Cortex of kidney (tissue), 1 donor: ENCODE results near the gene FOXA3.
A peak's percentile ranks its signal among the peaks of the same experiment; 100 is the strongest.
"Not testable (repeated sequence)": the region's sequence is repeated elsewhere in the genome, so short reads cannot be mapped to it uniquely, and the experiment has no call there.

Experiments
- DNase-seq: peaks from one replicate; lab custom pipeline; 2025; lab: John Stamatoyannopoulos, UW

FOXA3 gene

DNA sequence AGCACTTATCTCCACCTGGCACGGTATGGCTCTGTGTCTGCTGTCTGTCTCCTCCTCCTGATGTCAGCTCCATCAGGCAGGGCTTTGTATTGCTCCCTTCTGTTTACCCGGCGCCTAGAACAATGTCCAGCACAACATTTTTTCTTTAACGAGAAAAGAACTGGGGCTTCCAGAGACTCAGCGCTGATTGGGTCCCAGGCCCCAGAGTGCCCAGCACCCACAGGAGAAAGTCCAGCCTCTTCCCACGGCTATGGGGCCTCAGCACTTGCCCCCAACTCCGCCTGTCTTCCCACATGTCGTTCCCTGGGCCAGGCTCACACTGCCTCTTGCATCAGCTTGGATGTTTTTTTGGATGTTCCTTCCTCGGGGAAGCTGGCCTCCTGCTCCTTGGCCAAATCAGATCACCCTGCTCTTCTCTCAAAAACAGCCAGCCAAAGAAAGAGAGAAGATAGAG lies 31.4 kb downstream of the FOXA3 start:
- DNase-seq, result no peak

- DNase-seq, result not testable (repeated sequence)
Observed at GRCh38 chr19:45895983-45896599, 32.0 kb downstream of the FOXA3 start.

DNA sequence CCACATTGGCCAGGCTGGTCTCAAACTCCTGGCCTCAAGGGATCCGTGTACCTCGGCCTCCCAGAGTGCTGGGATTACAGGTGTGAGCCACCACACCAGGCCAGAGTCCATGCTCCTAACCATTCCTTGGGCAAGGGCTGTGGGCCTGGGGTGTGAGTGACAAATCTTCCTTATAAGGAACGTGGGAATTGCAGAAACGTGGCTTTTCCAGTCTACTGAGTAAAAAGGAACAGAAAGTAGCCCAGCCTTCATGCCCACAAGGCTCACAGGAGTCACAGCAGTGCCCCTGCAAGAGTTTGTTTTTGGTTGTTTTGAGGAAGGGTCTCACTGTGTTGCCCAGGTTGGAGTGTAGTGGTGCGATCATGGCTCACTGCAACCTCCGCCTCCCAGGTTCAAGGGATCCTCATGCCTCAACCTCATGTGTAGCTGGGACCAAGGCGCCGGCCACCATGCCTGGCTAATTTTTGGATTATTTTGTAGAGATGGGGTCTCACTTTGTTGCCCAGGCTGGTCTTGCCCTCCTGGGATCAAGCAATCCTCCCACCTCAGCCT lies 33.2 kb downstream of the FOXA3 start:
- DNase-seq, result no peak

DNA sequence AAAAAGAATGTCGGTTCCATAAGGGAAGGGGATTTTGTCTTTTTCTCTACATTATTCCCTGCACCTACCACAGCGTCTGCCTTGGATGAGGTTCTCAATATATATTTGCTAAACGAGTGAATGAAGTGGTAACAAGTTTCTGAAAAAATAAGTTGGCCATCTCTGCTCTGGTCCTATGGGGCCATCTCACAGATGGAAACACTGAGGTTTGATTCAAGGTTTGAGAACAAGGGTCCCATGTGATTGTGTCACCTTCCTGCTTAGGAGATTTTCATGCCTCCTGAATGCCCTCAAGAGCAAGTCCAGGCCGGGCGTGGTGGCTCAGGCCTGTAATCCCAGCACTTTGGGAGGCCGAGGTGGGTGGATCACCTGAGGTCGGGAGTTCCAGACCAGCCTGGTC lies 35.1 kb downstream of the FOXA3 start:
- DNase-seq, result no peak

DNA sequence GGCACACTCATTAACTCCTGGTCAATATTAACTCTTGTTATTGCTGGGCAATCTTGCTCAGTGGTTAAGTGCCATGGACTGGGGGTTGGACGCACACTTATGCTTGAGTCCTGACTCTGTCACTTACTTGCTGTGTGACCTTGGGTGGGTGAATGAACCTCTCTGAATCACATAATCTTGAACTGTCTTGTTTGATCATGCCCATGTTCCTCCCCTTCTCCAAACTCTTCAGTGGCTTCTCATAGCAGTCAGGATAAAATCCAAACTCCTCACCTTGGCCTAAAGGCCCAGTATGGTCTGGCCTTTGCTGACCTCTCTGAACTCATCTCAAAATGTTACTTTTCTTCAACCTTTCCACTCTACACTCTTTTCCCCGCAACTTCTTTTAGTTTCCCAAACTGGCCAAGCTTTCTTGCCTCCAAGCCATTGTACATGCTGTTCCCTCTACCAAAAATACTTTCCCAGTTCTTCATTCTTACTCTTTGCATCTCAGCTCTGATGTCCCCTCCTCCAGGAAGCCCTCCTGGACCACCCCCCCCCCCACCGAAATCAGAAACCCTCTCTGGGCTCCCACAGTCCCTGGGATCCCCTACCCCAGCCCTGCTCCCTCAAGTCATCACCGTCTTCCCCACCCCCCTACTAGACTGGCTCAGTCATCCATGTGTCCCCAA lies 35.9 kb downstream of the FOXA3 start:
- DNase-seq, result no peak

GRCh38 chr19:45900738-45901431 lies 36.8 kb downstream of the FOXA3 start:
- no peak for DNase-seq

DNA sequence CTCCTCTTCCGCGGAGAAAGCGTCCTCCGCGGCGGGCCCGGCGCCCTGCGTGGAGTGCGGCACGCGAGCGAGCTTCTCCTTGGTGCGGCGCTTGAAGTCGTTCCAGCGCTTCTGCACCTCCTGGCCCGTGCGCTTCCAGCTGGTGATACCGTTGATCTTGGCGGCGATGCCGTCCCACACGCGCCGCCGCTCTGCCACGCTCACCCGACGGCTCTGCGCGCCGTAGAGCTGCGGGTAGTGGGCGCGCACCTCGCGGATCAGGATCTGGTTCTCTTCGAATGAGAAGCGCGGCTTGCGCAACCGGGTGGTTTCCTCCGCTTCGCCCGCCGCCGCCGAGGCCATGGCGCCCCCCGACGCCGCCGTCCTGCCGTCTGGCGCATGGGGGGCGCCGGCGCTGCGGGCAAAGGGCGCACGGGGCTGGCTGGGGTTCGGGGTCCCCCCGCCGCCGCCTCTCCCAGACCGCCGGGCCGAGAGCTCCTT lies 37.3 kb downstream of the FOXA3 start:
- DNase-seq, result no peak

GRCh38 chr19:45901912-45902650 lies 38.0 kb downstream of the FOXA3 start, which contains the start of gene MYPOP:
Gene MYPOP (minus strand): TSS chr19:45902613. CDS start chr19:45901773, 840 bp downstream.
- DNase-seq, result no peak

- DNase-seq, result peak; percentile 59
Observed at GRCh38 chr19:45902651-45903625, 38.8 kb downstream of the FOXA3 start.

DNA sequence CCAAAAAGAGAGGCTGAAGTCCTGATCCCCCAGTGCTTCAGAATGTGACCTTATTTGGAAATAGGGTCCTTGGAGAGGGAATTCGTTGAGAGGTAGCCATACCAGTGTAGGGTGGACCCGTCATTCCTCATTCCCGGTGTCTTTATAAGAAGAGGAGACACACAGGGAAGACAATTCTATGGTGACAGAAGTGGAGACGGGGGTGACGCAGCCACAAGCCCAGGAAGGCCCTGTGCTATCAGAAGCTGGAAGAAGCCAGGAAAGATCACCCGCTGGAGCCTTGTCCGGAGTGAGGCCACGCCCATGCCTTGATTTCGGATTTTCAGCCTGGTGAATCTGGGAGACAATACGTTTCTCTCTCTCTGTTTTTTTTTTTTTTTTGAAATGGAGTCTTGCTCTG lies 40.9 kb downstream of the FOXA3 start:
- no peak for DNase-seq

- DNase-seq, result no peak
Observed at GRCh38 chr19:45906221-45906620, 42.1 kb downstream of the FOXA3 start.

DNA sequence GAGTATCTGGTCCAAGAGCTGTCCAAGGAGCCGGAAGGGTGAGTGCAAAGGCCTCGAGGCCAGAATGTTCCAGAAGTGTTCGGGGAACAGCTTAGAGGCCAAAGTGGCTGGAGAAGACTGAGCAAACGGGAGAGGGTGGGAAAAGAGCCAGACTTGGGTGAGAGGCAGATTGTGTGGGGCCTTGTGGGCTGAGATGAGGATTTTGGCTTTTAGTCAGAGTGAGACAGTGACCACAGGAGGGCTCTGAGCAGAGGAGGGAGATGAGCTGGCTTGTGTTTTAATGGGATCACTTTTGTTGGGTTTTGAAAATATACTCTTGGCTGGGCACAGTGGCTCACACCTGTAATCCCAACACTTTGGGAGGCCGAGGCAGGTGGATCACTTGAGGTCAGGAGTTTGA lies 44.8 kb downstream of the FOXA3 start:
- DNase-seq, result no peak

- no peak for DNase-seq
Observed at GRCh38 chr19:45911291-45911690, 47.2 kb downstream of the FOXA3 start.

GRCh38 chr19:45913874-45914830 lies 50.0 kb downstream of the FOXA3 start, which contains the start of gene NANOS2:
Gene NANOS2 (minus strand): TSS chr19:45914778. CDS start chr19:45914693, 85 bp downstream.
- DNase-seq, result no peak

GRCh38 chr19:45917421-45918091 lies 53.4 kb downstream of the FOXA3 start:
- no peak for DNase-seq

DNA sequence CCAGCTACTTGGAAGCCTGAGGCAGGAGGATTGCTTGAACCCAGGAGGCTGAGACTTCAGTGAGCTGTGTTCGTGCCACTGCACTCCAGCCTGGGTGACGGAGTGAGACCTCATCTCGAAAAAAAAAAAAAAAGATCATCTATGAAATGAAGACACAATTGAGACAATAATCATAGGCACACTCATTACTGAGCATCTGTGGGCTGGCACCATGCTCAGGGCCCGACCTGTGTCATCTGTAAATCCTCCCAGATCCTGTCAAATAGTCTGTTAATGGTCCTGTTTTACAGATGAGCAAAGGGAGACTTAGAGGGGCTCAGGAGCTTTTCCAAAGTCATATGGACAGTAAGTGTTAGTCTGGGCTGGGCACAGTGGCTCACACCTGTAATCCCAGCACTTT lies 54.6 kb downstream of the FOXA3 start:
- no peak for DNase-seq

DNA sequence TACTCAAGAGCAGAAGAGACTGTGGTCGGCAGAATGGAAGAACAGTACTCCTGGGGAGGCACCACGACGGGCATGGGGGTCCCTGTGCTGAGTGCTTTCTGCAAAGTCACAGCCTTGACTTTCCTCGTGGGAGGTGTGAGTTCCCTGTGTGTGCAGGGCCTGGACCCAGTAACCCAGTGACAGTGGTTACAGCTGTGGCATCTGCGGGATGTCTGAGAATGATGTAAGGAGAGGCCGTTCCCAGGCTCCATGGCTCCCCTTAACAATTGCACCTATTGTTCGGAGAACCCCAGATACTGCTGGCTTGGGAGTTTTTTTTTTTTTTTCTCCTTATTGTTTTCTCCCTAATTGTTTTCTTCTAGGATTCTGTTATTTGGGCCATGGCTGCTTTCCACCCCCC lies 55.6 kb downstream of the FOXA3 start:
- DNase-seq, result no peak

DNA sequence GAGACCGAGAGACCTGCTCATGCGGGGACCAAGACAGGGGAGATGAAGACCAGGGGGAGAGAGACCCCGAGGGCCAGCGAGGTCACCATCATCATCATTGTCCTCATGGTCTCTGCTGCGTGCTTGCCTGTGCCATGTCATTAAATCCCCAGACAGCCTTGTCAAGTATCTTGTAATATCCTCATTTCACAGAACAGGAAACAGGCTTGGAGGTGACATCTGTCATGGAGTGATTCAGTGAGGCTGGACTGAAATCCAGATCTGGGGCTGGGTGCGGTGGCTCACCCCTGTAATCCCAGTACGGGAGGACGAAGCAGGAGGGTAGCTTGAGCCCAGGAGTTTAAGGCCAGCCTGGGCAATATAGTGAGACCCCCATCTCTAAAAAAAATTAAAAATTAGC lies 56.3 kb downstream of the FOXA3 start:
- no peak for DNase-seq

DNA sequence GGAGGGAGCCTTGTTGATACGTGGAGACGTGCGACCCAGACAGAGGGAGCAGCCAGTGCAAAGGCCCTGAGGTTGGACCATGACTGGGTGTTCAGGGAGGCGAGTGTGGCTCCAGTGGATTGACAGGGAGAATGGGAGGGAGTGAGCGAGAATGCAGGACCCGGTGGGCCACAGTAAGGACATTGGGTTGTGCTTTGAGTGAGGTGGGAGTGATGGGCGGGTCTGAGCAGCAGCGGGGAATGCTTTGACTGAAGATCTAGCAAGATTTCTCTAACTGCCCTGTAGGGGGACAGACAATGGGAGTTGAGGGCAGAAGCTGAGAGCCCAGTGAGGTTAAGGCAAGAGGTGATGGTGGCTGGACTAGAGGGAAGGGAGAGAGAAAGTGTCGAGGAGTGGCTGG lies 58.2 kb downstream of the FOXA3 start:
- DNase-seq, result no peak
